HG02884 (cell line): ENCODE data around the gene STK25.
A peak's percentile ranks its signal among the peaks of the same experiment; 100 is the strongest.

Experiments used
- ATAC-seq: cut with Tn5 transposase; IDR thresholded peaks from one replicate; pipeline ENCODE4 v1.9.1; 2021; ENCODE audit warnings: mild to moderate bottlenecking, moderate library complexity; ENCODE audit not compliant: unreplicated experiment

STK25 gene

GRCh38 chr2:241508240-241509154 is at the start of gene STK25:
TSS of gene STK25 (minus strand) at chr2:241508584. CDS start at chr2:241508035, 549 bp downstream.
- ATAC-seq = peak; percentile 86

GRCh38 chr2:241556746-241557145 is 48.4 kb upstream of the STK25 start:
- no peak for ATAC-seq

GRCh38 chr2:241555711-241556110 is 47.3 kb upstream of the STK25 start:
- no peak for ATAC-seq

GRCh38 chr2:241554610-241555322 is 46.4 kb upstream of the STK25 start:
- no peak for ATAC-seq

- no peak for ATAC-seq
Measured at GRCh38 chr2:241553981-241554380, 45.6 kb upstream of the STK25 start.

- ATAC-seq = no peak
Measured at GRCh38 chr2:241553512-241553830, 45.1 kb upstream of the STK25 start.

GRCh38 chr2:241551998-241552737 is 43.8 kb upstream of the STK25 start:
- ATAC-seq = no peak

- ATAC-seq = no peak
Measured at GRCh38 chr2:241551599-241551997, 43.2 kb upstream of the STK25 start.

- ATAC-seq = no peak
Measured at GRCh38 chr2:241550616-241551580, 42.5 kb upstream of the STK25 start.

- ATAC-seq = no peak
Measured at GRCh38 chr2:241548451-241548835, 40.1 kb upstream of the STK25 start.

- no peak for ATAC-seq
Measured at GRCh38 chr2:241547781-241548450, 39.5 kb upstream of the STK25 start.

GRCh38 chr2:241546771-241547498 is 38.6 kb upstream of the STK25 start:
- no peak for ATAC-seq

GRCh38 chr2:241545523-241546473 is 37.4 kb upstream of the STK25 start:
- ATAC-seq = no peak

- ATAC-seq = no peak
Measured at GRCh38 chr2:241545106-241545505, 36.7 kb upstream of the STK25 start.

- no peak for ATAC-seq
Measured at GRCh38 chr2:241542278-241542605, 33.9 kb upstream of the STK25 start.

GRCh38 chr2:241541564-241542277 is 33.3 kb upstream of the STK25 start:
- ATAC-seq = no peak

GRCh38 chr2:241540771-241541561 is 32.6 kb upstream of the STK25 start:
- ATAC-seq = no peak
